RWPE2 (cell line): Measurements from ENCODE around the gene DPH7.
"Not testable (repeated sequence)": the region's sequence is repeated elsewhere in the genome, so short reads cannot be mapped to it uniquely, and the experiment has no call there.

Source experiments
- ATAC-seq: fragments of 200-7000 bp; cut with Tn5 transposase; 3 replicates; pipeline ENCODE4 v1.9.1; 2021; ENCODE audit warnings: low read depth
- DNase-seq: peaks from one replicate; pipeline ENCODE4 v3.0.0-alpha.2; 2020; ENCODE audit warnings: low spot score
- H3K27ac ChIP-seq: fragments of 450-650 bp; 2 replicates; pipeline ENCODE4 v1.5.1; 2017; ENCODE audit warnings: mild to moderate bottlenecking; ENCODE audit not compliant: poor library complexity, severe bottlenecking
- H3K27me3 ChIP-seq: fragments of 250-450 bp; sonication (Bioruptor Pico); 2 replicates; pipeline ENCODE4 v1.5.1; 2021; ENCODE audit warnings: mild to moderate bottlenecking, moderate library complexity; ENCODE audit not compliant: insufficient read depth, poor library complexity, severe bottlenecking
- H3K36me3 ChIP-seq: fragments of 250-450 bp; sonication (Bioruptor Pico); 2 replicates; pipeline ENCODE4 v1.5.1; 2020; ENCODE audit warnings: low read depth, mild to moderate bottlenecking, moderate library complexity
- H3K4me1 ChIP-seq: fragments of 250-450 bp; sonication (Bioruptor Pico); 2 replicates; pipeline ENCODE4 v1.5.1; 2021; ENCODE audit warnings: mild to moderate bottlenecking, moderate library complexity; ENCODE audit not compliant: insufficient read depth, poor library complexity, severe bottlenecking
- H3K4me3 ChIP-seq: fragments of 250-450 bp; sonication (Bioruptor Pico); 2 replicates; pipeline ENCODE4 v1.5.1; 2021; ENCODE audit warnings: mild to moderate bottlenecking, moderate library complexity; ENCODE audit not compliant: severe bottlenecking
- H3K9me3 ChIP-seq: fragments of 250-450 bp; sonication (Bioruptor Pico); 2 replicates; pipeline ENCODE4 v1.5.1; 2021; ENCODE audit warnings: mild to moderate bottlenecking, moderate library complexity; ENCODE audit not compliant: severe bottlenecking
- CTCF ChIP-seq: fragments of 450-650 bp; IDR thresholded peaks from one replicate; pipeline ENCODE4 v1.5.1; 2017; ENCODE audit warnings: mild to moderate bottlenecking, moderate library complexity; ENCODE audit not compliant: poor library complexity, severe bottlenecking

The DPH7 gene

GRCh38 chr9:137554349-137554748, 24.4 kb downstream of the DPH7 start:
- no peaks in the 10 kb centered on the region for H3K9me3 ChIP-seq
- no peak overlapping the region for H3K4me3 ChIP-seq
- peaks cover 62% of the 10 kb centered on the region for H3K36me3 ChIP-seq
- no peak for TF ChIP-seq CTCF
- ATAC-seq, result no peak
- H3K4me1 ChIP-seq, result no peaks in the 10 kb centered on the region
- no peaks in the 10 kb centered on the region for H3K27me3 ChIP-seq
- H3K27ac ChIP-seq, result no peak overlapping the region
- no peak for DNase-seq

- not testable (repeated sequence) for H3K4me1 ChIP-seq, DNase-seq, H3K9me3 ChIP-seq, ATAC-seq, H3K27me3 ChIP-seq, H3K4me3 ChIP-seq, H3K27ac ChIP-seq
- peaks cover 55% of the 10 kb centered on the region for H3K36me3 ChIP-seq
These were observed 25.1 kb downstream of the DPH7 start for GRCh38 chr9:137553654-137554053.

GRCh38 chr9:137552022-137552768, 26.5 kb downstream of the DPH7 start:
- peaks cover 41% of the 10 kb centered on the region for H3K36me3 ChIP-seq
- peak overlapping the region; percentile 96 for H3K4me3 ChIP-seq
- DNase-seq (no peak), ATAC-seq (peak; percentile 35; the same call in 2 of the 3 replicates)
- TF ChIP-seq CTCF, result no peak
- no peaks in the 10 kb centered on the region for H3K9me3 ChIP-seq
- peak overlapping the region; percentile 50 for H3K27ac ChIP-seq
- H3K4me1 ChIP-seq, result no peaks in the 10 kb centered on the region
- no peaks in the 10 kb centered on the region for H3K27me3 ChIP-seq

GRCh38 chr9:137551264-137552021, 27.3 kb downstream of the DPH7 start, which contains the start of gene MRPL41:
Gene MRPL41 (plus strand): TSS chr9:137551879. CDS start chr9:137552082, 203 bp downstream.
- H3K27me3 ChIP-seq, result no peaks in the 10 kb centered on the region
- ATAC-seq (peak; percentile 80), DNase-seq (peak; percentile 89)
- no peak for TF ChIP-seq CTCF
- no peaks in the 10 kb centered on the region for H3K9me3 ChIP-seq
- peak within 1 kb of the TSS; percentile 50 for H3K27ac ChIP-seq
- H3K36me3 ChIP-seq, result peaks cover 33% of the 10 kb centered on the region
- H3K4me3 ChIP-seq, result peak within 1 kb of the TSS; percentile 96
- no peaks in the 10 kb centered on the region for H3K4me1 ChIP-seq

- not testable (repeated sequence) for ATAC-seq
- Histone ChIP-seq H3K4me3 (peak overlapping the region; percentile 96), H3K36me3 (peaks cover 28% of the 10 kb centered on the region)
These were observed 27.8 kb downstream of the DPH7 start for GRCh38 chr9:137550958-137551263.

More at GRCh38 chr9:137550958-137551263, 27.8 kb downstream of the DPH7 start:
- not testable (repeated sequence) for H3K9me3 ChIP-seq, DNase-seq, H3K27me3 ChIP-seq, H3K4me1 ChIP-seq
- peak overlapping the region; percentile 50 for H3K27ac ChIP-seq
